ENCODE data around the gene JAM3. TPM values are rescaled to one million over a fixed set of nuclear protein-coding genes. Genes with fewer than 3 reads are reported as not detected.

Gene JAM3
- total RNA-seq: 59.6 and 78.4 TPM in 2 replicates

GRCh38 chr11:134068829-134069425 lies at the start of gene JAM3:
JAM3 (plus strand) TSS chr11:134069072; CDS start chr11:134069084, 12 bp downstream.

Other genes starting within 250 kb of the JAM3 start
- gene SPATA19, start 223.6 kb upstream of the JAM3 start, total RNA-seq: not detected in 2 replicates
- gene IGSF9B, start 112.1 kb upstream of the JAM3 start, total RNA-seq: 0.49 TPM in 1 of 2 replicates, not detected in the other
- 8.9 and 14.4 TPM in 2 replicates for gene NCAPD3, start 154.9 kb downstream of the JAM3 start, total RNA-seq
- gene VPS26B, start 155.6 kb downstream of the JAM3 start, total RNA-seq: 53.1 and 53.9 TPM in 2 replicates
- gene THYN1, start 184.3 kb downstream of the JAM3 start, total RNA-seq: 24.0 and 26.5 TPM in 2 replicates
- gene ACAD8, start 184.5 kb downstream of the JAM3 start, total RNA-seq: 13.2 and 14.3 TPM in 2 replicates
- 0.49 and 0.81 TPM in 2 replicates for gene GLB1L3, start 207.3 kb downstream of the JAM3 start, total RNA-seq

All from hair follicle dermal papilla cell (primary cell).